ENCODE measurements around the gene NRIP1. TPM values are rescaled to one million over a fixed set of nuclear protein-coding genes. Genes with fewer than 3 reads are reported as not detected.

Gene NRIP1
- polyA plus RNA-seq, 3 donors = 4.3 to 28.2 (median 23.5) TPM

GRCh38 chr21:15079269-15079668, 14.5 kb upstream of the NRIP1 start:
- H3K36me3 ChIP-seq (replicated peaks in 1 of 2; ENCODE audit: control insufficient read depth in 1 of 2, insufficient read depth in 2 of 2, low read length in 2 of 2) = no peaks in the 10 kb centered on the region
- Mint-ChIP-seq H3K4me1 (no peaks in the 10 kb centered on the region), H3K27ac (no peak overlapping the region), H3K36me3 (no peaks in the 10 kb centered on the region), H3K9me3 (no peaks in the 10 kb centered on the region), H3K27me3 (ENCODE audit: low read depth in 3 of 3) (peaks cover 0 to 2% (median 0%) of the 10 kb centered on the region in 3 donors), H3K4me3 (no peak overlapping the region)
- intact Hi-C loops (cut with micrococcal nuclease) = no loop called here
- H3K79me2 ChIP-seq (ENCODE audit: insufficient read depth, low read length) = no peaks in the 10 kb centered on the region
- WGBS (ENCODE audit: insufficient coverage) = 100% methylated on average over 3 of the region's 10 CpGs
- H3K27me3 ChIP-seq (ENCODE audit: control insufficient read depth in 2 of 2, insufficient read depth in 2 of 2, low read length in 2 of 2) = no peaks in the 10 kb centered on the region
- H3K4me1 ChIP-seq (ENCODE audit: control insufficient read depth in 1 of 2, insufficient read depth in 2 of 2, low read length in 2 of 2) = no peaks in the 10 kb centered on the region
- H3K4me2 ChIP-seq (replicated peaks; ENCODE audit: extremely low read depth, low read length, poor library complexity, severe bottlenecking) = no peak overlapping the region
- H3K27ac ChIP-seq (ENCODE audit: low read depth in 1 of 2, low read length in 2 of 2) = no peak overlapping the region
- no peaks in the 10 kb centered on the region for H4K20me1 ChIP-seq (ENCODE audit: insufficient read depth, low read length)
- H3K9ac ChIP-seq (ENCODE audit: insufficient read depth, low read length, poor library complexity, severe bottlenecking) = no peak overlapping the region
- H2AFZ ChIP-seq (ENCODE audit: insufficient read depth, low read depth, low read length, poor library complexity, severe bottlenecking) = no peak overlapping the region
- no peak for TF ChIP-seq CTCF (IDR thresholded peaks at IDR 0.05)
- no peak overlapping the region for H3K4me3 ChIP-seq (replicated peaks in 1 of 3; ENCODE audit: low read depth in 2 of 3, low read length in 3 of 3)
- no peak for DNase-seq
- H3K9me3 ChIP-seq (replicated peaks in 1 of 2; ENCODE audit: control insufficient read depth in 1 of 2, insufficient read depth in 1 of 2, low read length in 2 of 2) = no peaks in the 10 kb centered on the region

GRCh38 chr21:15078180-15078579, 13.4 kb upstream of the NRIP1 start:
- WGBS (ENCODE audit: insufficient coverage) = 100% methylated on average over 1 of the region's 2 CpGs
- intact Hi-C loops (cut with micrococcal nuclease) = no loop called here
- Mint-ChIP-seq H3K9me3 (no peaks in the 10 kb centered on the region), H3K4me1 (no peaks in the 10 kb centered on the region), H3K27ac (no peak overlapping the region), H3K27me3 (ENCODE audit: low read depth in 3 of 3) (peaks cover 0 to 2% (median 1%) of the 10 kb centered on the region in 3 donors), H3K36me3 (no peaks in the 10 kb centered on the region), H3K4me3 (no peak overlapping the region)
- H3K9me3 ChIP-seq (replicated peaks in 1 of 2; ENCODE audit: control insufficient read depth in 1 of 2, insufficient read depth in 1 of 2, low read length in 2 of 2) = no peaks in the 10 kb centered on the region
- no peaks in the 10 kb centered on the region for H3K79me2 ChIP-seq (ENCODE audit: insufficient read depth, low read length)
- no peaks in the 10 kb centered on the region for H4K20me1 ChIP-seq (ENCODE audit: insufficient read depth, low read length)
- no peak overlapping the region for H3K9ac ChIP-seq (ENCODE audit: insufficient read depth, low read length, poor library complexity, severe bottlenecking)
- no peaks in the 10 kb centered on the region for H3K27me3 ChIP-seq (ENCODE audit: control insufficient read depth in 2 of 2, insufficient read depth in 2 of 2, low read length in 2 of 2)
- no peak for TF ChIP-seq CTCF (IDR thresholded peaks at IDR 0.05)
- H2AFZ ChIP-seq (ENCODE audit: insufficient read depth, low read depth, low read length, poor library complexity, severe bottlenecking) = no peak overlapping the region
- no peak overlapping the region for H3K4me2 ChIP-seq (replicated peaks; ENCODE audit: extremely low read depth, low read length, poor library complexity, severe bottlenecking)
- no peaks in the 10 kb centered on the region for H3K36me3 ChIP-seq (replicated peaks in 1 of 2; ENCODE audit: control insufficient read depth in 1 of 2, insufficient read depth in 2 of 2, low read length in 2 of 2)
- H3K27ac ChIP-seq (ENCODE audit: low read depth in 1 of 2, low read length in 2 of 2) = no peak overlapping the region
- no peaks in the 10 kb centered on the region for H3K4me1 ChIP-seq (ENCODE audit: control insufficient read depth in 1 of 2, insufficient read depth in 2 of 2, low read length in 2 of 2)
- no peak for DNase-seq
- no peak overlapping the region for H3K4me3 ChIP-seq (replicated peaks in 1 of 3; ENCODE audit: low read depth in 2 of 3, low read length in 3 of 3)

All from CD14-positive monocyte (primary cell).